ENCODE measurements around the gene EFCAB8. TPM values are rescaled to one million over a fixed set of nuclear protein-coding genes. Genes with fewer than 3 reads are reported as not detected.

Gene EFCAB8, protein sequence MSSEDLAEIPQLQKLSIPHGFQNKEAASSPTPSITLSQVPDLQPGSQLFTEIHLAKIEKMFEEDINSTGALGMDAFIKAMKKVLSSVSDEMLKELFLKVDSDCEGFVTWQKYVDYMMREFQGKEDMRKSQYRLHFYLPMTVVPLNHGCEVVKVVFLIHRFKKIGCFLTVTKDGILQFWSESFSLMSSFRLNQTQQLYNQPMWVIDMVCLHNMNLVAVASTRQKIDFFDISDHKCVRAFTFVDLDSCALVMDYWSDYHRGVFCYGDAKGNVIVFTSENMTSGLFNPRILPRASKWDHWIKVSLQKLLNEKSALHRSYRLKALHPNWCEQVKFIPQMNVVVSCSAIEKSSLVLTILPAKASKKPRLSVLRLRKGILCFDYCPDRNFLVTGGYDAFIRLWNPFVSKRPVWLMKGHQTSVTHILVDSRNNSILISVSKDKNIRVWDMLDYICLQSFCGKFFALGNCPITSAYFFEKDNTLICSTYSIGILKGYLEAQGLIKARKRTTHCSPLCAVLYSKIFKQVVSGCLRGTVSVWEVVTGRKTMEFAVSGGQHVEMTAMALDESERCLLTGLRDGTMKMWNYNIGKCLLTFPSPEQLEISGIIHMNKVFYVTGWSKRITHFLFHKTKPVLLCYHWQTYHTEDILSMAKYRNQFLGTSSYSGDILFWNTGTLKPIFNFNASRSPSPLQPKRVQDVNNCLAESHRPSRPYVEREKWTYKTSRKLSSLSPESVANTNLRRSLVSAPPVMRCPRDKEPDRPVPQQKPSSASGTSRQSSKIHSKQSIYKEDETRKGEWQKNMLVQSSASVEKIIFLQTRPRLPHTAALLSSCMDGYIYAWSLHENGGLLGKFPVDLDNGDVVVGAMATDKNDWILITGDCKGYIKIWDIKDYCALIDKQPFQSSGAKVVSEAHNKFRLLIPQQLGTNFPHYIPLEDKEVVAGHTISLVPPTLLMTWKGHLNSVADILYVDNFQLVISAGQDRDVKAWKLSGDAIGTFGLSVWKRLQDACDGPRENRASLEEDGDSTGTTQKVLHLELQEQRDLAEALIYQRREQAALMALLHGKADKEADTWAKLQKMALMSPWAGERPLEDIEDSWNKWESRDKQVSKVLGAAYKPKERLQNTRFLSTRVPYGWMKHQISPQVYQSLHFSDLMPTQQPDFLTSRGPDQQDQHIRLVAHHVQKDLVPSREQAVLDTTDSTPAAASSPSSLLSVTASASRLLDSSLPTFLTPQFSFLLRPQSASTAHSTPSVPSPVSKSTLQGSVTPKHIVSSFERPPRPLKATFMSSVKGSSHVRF
- 1.0 TPM for total RNA-seq

DNA sequence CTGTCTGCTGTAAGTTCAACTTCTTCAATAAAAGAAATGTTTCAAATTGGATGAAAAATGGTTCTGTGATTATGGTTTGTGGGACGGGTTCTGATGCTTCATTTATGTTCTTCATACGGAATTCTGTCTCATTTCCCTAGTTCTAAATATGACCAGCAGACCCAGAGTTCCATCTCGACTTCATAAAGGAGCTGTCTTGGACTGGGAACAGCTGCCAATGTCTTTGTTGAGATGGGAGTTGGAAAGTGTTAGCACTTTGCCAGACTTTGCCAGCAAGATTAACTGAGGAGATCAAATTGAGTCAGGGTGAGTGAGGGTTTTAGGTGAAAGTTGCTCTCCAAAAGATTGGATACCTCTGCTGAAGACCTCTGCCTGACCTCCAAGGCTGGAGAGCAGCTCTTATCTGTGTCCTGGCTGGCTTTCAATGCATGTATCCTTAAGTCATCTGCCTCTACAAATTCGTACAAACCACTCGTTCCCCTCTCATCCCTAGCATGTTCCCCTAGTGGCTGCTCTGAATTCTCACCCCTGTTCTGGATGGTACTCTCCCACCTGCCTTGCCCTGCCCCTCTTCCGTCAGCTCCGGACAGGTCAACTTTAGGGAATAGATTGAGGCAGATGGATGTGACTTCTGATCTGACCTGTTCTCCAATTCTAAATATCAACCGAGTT lies at the start of gene EFCAB8:
TSS of gene EFCAB8 (plus strand) at position 223 of the 672 bp plus-strand sequence. CDS start 4,870 bp downstream, outside the sequence.
- DNase-seq (ENCODE audit: low spot score) = no peak

- DNase-seq (ENCODE audit: low spot score) = no peak
These were observed 48.8 kb upstream of the EFCAB8 start for GRCh38 chr20:32809907-32810306.

DNA sequence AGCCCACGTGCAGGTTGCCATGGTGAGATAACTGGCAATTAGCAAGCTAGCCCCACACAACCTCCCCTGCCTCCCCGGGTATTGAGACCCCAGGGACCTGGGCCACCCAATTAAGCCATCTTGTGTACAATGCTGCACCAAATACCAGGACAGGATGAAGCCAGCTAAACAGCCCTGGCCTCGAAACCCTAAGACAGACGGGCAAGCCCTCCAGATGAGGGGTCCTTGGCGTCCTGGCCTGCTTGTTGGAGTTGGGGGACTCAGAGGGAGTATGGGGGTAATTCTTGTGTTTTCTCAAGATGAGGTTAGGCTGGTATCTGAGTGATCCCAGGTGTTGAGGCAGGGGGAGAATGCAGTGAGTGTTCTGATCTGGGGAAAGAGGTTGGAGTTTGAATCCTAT lies 47.8 kb upstream of the EFCAB8 start:
- DNase-seq (ENCODE audit: low spot score) = no peak

DNA sequence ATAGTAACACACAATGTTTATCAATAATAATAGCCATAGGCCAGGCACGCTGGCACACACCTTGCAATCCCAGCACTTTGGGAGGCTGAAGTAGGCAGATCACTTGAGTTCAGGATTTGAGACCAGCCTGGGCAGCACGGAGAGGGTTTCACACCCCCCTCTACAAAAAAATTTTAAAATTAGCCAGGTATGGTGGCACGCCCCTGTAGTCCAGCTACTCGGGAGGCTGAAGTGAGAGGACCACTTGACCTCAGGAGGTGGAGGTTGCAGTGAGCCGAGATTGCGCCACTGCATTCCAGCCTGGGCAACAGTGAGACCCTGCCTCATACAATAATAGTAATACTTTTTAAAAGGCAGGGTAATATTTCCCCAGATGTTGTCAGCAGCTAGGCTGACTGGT lies 46.8 kb upstream of the EFCAB8 start:
- DNase-seq (ENCODE audit: low spot score) = no peak

DNA sequence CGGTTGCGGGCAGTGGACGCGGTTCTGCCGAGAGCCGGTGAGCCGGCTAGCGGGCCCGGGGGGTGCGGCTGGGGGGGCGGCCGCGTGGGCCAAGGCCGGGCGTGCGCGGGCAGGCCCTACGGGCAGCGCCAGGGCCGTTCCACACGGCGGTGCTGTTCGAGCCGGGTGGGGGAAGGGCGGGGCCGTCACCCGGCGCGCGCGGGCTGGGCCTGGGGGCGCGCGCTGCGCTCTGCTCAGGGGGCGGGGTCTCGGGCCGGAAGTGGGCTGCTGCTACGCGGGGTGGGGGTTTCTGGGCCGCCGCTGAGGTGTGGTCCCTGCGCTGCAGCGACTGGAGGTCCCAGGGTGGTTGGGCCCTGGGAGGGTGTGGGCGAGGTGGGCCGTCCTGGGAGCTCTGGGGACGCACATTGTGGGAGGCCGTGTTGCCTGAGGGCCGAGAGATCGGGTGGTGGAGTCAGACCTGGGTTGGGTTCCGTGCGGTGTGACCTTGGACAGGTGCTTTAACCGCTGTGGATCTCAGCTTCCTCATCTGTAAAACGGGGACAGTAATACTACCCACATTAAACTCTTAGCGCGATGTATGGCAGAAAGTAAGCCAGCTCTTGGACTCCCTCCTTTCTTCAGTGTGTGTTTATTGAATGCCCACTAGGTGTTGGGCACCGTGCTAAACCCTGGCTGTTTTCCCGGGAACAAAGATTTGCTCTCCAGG lies 38.6 kb upstream of the EFCAB8 start:
- peak; percentile 82 for DNase-seq (ENCODE audit: low spot score)

DNA sequence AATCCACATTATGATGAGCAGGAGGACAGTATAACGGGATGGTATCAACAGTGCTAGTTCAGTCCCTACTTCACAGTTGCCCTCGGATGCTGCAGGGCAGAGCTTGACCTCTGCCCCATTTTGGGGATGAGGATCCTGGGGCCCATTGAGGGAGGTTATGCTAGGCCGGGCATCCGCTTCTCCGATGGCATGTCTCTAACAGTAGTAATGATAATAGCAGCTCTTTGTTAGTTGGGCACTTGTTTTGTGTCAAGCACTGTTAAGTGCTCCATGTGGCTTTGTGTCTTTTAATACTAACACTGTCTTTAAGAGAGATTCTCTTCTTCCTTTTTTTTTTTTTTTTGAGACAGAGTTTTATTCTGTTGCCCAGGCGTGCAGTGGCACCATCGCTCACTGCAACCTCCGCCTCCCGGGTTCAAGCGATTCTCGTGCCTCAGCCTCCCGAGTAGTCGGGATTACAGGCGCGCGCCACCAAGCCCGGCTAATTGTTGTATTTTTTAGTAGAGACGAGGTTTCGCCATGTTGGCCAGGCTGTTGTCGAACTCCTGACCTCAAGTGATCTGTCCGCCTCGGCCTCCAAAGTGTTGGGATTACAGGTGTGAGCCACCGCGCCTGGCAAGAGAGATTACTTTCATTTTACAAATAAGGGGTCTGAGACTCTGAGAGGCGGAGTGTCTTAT lies 37.9 kb upstream of the EFCAB8 start:
- DNase-seq (ENCODE audit: low spot score) = no peak

DNA sequence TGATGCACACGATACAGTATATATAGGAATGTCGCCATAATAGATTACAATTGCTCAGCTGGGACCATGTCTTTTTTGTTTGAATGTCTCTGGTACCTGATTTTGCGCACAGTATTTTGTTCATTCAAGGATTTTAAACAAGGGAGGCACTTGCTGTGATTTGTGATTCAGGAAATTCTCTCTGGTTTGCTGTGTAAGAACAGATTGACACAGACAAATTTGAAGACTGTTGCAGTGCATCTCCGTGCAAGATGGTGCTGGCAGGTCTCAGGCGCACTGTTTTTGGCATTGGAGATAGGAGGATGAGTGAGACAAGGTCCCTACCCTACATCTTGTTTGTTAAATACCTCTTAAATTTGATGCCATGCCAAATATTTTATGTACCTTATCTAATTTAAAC lies 36.5 kb upstream of the EFCAB8 start:
- no peak for DNase-seq (ENCODE audit: low spot score)

- DNase-seq (ENCODE audit: low spot score) = no peak
These were observed 35.6 kb upstream of the EFCAB8 start for GRCh38 chr20:32823078-32823477.

GRCh38 chr20:32823737-32824588 lies 34.8 kb upstream of the EFCAB8 start:
- no peak for DNase-seq (ENCODE audit: low spot score)

- DNase-seq (ENCODE audit: low spot score) = no peak
These were observed 30.6 kb upstream of the EFCAB8 start for GRCh38 chr20:32828029-32828680.

DNA sequence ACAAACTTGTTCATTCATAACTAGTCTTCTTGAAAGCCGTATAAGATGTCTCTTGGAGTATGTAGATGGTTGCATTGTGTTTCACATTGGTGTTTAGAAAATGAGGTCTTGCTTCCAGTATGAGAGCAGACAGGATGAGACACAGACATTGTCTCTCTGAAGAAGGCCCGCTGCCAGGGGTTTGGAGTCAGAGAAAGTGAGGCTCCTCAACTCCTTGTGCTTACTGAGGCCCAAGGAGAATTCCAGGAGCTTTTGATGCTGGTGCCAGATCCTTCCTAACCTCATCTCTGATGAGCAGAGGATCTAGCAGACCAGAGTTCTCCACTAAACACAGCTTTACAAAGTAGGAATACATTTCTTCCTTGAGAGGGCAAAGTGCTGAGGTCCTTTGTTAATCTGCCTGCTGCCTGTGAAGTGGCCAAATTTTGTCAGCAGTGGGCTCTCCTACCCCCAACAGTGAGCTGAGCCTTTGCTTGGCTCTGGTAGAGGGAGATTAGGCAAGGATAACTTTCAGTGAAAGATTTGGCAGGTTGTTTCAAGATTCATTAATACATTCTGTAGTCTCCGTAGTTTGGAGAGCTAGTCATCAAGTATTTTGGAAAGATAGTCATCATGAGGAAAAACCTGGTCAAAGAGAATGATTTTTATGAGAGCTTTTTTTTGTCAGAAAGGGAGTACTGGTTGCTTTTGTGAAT lies 29.3 kb upstream of the EFCAB8 start:
- DNase-seq (ENCODE audit: low spot score) = no peak

DNA sequence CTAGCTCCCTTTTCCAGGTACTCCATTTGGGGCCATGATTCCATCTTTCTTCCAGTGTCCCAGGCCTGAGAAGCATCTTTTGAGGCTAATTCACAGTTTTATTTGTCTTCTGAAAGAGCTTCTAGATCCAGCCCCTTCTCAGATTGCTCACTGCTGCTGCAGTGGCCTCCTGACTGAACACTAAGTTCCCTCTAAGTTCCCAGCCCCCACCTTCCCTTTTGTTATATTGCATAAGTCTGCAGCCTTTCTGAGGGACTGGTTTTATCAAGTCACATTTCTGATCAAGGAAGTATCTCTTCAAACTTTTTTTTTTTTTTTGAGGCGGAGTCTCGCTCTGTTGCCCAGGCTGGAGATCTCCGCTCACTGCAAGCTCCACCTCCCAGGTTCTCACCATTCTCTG lies 28.3 kb upstream of the EFCAB8 start:
- DNase-seq (ENCODE audit: low spot score) = peak; percentile 67

GRCh38 chr20:32831982-32832381 lies 26.7 kb upstream of the EFCAB8 start:
- DNase-seq (ENCODE audit: low spot score) = no peak

GRCh38 chr20:32832664-32833063 lies 26.1 kb upstream of the EFCAB8 start:
- no peak for DNase-seq (ENCODE audit: low spot score)

- DNase-seq (ENCODE audit: low spot score) = no peak
These were observed 23.8 kb upstream of the EFCAB8 start for GRCh38 chr20:32834972-32835371.

GRCh38 chr20:32837157-32837556 lies 21.6 kb upstream of the EFCAB8 start:
- no peak for DNase-seq (ENCODE audit: low spot score)

- DNase-seq (ENCODE audit: low spot score) = no peak
These were observed 19.3 kb upstream of the EFCAB8 start for GRCh38 chr20:32839227-32839981.

- DNase-seq (ENCODE audit: low spot score) = no peak
These were observed 18.8 kb upstream of the EFCAB8 start for GRCh38 chr20:32839982-32840285.

All from ureter (tissue), 1 donor.